Fibroblast of pulmonary artery (primary cell): ENCODE measurements around the gene CALML3.

Experiments used
- DNase-seq: peaks from one replicate; pipeline ENCODE4 v3.0.0-alpha.2; 2010; ENCODE audit warnings: low read depth
- H3K4me3 ChIP-seq: replicated peaks from 2 replicates; pipeline ENCODE4 v1.5.1; 2011; ENCODE audit warnings: low read depth, mild to moderate bottlenecking, control low read depth, low read length, moderate library complexity
- TF ChIP-seq, protein P1 (sequence below): IDR thresholded peaks from 2 replicates; pipeline ENCODE4 v1.5.1; 2011; ENCODE audit warnings: mild to moderate bottlenecking, control low read depth, low read length, inconsistent platforms; ENCODE audit errors: missing control alignments

Gene CALML3

DNA sequence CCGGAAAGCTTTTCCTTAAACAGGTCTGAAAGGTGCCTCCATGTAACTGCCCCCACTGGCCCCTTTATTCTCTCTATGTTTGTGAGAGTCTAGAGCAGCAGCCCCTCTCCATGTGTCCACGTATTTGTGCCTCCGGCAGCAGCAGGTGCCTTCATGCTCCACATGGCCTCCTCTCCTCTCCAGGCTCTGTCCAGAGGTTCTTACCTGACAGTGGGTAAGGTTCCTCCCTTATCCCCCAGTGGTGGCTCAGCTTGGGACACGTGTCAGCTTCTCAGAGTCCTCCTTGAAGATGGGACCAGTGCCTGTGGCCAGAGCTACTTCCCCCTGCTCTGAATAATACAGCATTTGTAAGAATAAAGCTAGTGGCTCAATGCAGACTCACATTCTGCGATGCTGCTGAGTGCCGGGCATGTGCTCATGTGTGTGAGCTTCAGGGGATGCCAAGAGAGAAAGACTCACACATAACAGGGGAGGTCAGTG is 7.9 kb downstream of the CALML3 start:
- TF ChIP-seq, protein P1, sequence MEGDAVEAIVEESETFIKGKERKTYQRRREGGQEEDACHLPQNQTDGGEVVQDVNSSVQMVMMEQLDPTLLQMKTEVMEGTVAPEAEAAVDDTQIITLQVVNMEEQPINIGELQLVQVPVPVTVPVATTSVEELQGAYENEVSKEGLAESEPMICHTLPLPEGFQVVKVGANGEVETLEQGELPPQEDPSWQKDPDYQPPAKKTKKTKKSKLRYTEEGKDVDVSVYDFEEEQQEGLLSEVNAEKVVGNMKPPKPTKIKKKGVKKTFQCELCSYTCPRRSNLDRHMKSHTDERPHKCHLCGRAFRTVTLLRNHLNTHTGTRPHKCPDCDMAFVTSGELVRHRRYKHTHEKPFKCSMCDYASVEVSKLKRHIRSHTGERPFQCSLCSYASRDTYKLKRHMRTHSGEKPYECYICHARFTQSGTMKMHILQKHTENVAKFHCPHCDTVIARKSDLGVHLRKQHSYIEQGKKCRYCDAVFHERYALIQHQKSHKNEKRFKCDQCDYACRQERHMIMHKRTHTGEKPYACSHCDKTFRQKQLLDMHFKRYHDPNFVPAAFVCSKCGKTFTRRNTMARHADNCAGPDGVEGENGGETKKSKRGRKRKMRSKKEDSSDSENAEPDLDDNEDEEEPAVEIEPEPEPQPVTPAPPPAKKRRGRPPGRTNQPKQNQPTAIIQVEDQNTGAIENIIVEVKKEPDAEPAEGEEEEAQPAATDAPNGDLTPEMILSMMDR = no peak
- DNase-seq = no peak
- no peak overlapping the region for H3K4me3 ChIP-seq

DNA sequence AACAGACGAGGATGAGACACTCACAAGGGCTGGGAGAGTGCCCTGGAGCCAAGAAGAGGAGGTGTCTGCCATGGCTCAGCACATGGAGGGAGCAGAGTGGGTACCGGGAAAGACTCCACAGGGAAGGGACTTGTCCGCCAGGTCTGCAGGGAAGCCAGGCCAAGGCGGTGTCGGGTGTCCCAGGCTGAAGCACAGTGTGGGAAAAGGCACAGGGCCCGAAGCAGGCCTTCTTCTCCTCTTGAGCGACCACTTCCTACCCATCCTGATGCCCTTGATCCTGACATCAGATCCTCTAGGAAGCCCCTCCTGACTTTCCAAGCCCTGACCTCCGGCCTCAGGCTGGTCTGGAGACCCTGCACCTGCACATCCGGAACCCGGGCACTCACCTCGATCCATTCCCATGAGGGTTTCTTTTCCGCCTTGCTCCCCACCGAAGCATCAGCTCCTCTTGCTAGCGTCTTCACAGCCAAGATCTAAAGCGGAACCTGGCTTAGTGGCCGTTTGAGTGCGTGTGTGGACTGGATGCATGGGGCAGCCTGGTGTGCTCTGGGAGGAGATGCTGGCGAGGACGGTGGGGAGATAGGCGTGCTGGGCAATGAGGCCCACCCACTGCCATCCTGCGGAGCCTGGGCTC is 8.5 kb downstream of the CALML3 start:
- H3K4me3 ChIP-seq = no peak overlapping the region
- TF ChIP-seq, protein P1 = no peak

GRCh38 chr10:5534051-5534821 is 9.5 kb downstream of the CALML3 start:
- H3K4me3 ChIP-seq = no peak overlapping the region
- DNase-seq = peak; percentile 73
- TF ChIP-seq, protein P1 = no peak

More for the DNA sequence above, 8.5 kb downstream of the CALML3 start:
- DNase-seq = no peak

- no peak overlapping the region for H3K4me3 ChIP-seq
- peak; percentile 92 for DNase-seq
- TF ChIP-seq, protein P1 = no peak
Measured at GRCh38 chr10:5534880-5535856, 10.4 kb downstream of the CALML3 start.

DNA sequence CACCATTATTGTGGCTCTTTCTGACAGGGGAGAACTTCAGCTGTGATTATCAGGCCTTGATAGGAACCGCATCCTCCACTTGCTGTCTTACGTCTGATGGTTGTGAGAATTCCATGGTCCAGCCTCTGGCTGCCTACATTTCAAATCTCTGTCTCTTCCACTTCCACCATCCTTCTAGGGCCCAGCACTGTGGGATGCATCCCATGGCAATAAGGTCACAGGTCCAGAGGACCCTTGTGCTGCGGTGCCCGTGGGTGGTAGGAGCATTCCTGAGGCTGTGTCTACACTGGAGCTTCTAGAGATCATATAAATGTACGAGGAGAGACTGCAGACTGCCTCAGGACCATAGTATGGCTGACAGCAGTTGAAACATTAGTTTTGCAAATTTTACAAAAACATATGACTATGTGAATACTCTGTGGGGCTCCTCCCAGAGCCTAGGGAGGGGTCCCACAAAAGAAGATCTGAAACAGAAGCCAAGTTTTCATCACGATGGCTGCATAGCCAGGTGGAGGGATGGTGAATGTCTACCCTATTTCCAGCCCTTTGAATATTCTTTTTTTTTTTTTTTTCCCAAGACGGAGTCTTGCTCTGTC is 11.8 kb downstream of the CALML3 start:
- no peak overlapping the region for H3K4me3 ChIP-seq
- no peak for DNase-seq
- TF ChIP-seq, protein P1 = no peak

DNA sequence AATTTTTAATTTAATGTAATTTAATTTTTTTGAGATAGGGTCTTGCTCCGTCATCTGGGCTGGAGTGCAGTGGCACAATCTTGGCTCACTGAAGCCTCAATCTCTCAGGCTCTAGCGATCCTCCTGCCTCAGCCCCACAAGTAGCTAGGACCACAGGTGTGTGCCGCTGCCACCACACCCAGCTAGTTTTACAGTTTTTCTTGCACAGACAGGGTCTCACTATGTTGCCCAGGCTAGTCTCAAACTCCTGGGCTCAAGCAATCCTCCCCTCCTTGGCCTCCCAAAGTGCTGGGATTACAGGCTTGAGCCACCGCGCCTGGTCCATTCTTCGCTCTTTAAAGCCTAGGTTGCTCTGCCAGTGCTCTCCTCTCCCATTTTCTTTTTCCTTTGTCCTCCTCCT is 12.9 kb downstream of the CALML3 start:
- no peak overlapping the region for H3K4me3 ChIP-seq
- TF ChIP-seq, protein P1 = no peak
- DNase-seq = no peak
